Subcutaneous adipose tissue (tissue), 4 donors: ENCODE data around the gene ATP2A3. TPM values are rescaled to one million over a fixed set of nuclear protein-coding genes. Genes with fewer than 3 reads are reported as not detected.

Experiments
- total RNA-seq, 4 donors: library from RNA; depleted of rRNA; stranded (reverse); fragments of >200 nt; gene quantifications; one replicate each; pipeline ENCODE4 v1.1.0, GENCODE V29; 2016
- TF ChIP-seq, protein P1 (sequence below): fragments of 450-650 bp; IDR thresholded peaks from one replicate; pipeline ENCODE4 v1.5.1; 2016; ENCODE audit warnings: low read depth, mild to moderate bottlenecking, control low read depth, antibody characterized with exemption, moderate library complexity

ATP2A3 gene
- total RNA-seq, 4 donors from 2014 or later: 2.3 to 7.5 (median 3.3) TPM

GRCh38 chr17:3951420-3951819, 12.8 kb downstream of the ATP2A3 start:
- TF ChIP-seq, protein P1, sequence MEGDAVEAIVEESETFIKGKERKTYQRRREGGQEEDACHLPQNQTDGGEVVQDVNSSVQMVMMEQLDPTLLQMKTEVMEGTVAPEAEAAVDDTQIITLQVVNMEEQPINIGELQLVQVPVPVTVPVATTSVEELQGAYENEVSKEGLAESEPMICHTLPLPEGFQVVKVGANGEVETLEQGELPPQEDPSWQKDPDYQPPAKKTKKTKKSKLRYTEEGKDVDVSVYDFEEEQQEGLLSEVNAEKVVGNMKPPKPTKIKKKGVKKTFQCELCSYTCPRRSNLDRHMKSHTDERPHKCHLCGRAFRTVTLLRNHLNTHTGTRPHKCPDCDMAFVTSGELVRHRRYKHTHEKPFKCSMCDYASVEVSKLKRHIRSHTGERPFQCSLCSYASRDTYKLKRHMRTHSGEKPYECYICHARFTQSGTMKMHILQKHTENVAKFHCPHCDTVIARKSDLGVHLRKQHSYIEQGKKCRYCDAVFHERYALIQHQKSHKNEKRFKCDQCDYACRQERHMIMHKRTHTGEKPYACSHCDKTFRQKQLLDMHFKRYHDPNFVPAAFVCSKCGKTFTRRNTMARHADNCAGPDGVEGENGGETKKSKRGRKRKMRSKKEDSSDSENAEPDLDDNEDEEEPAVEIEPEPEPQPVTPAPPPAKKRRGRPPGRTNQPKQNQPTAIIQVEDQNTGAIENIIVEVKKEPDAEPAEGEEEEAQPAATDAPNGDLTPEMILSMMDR: no peak

GRCh38 chr17:3951003-3951402, 13.2 kb downstream of the ATP2A3 start:
- TF ChIP-seq, protein P1: no peak

DNA sequence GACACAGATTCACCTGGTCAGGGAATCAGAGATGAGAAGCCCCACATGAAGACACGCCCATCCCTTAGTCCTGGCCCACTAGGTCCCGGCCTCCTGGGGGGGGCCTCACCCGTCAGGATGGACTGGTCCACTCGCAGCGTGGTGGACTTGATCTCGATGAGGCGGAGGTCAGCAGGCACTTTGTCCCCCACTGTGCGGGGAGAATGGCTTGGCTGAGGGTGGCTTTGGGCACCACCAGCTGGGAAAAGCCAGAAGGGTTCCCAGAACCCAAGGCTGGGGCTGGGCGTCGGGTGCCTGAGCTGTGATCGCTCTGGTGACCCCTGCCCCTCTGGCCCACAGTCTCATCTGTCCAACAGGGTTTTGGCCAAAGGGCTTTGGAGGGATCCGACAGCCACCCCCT, 13.7 kb downstream of the ATP2A3 start:
- TF ChIP-seq, protein P1: no peak

DNA sequence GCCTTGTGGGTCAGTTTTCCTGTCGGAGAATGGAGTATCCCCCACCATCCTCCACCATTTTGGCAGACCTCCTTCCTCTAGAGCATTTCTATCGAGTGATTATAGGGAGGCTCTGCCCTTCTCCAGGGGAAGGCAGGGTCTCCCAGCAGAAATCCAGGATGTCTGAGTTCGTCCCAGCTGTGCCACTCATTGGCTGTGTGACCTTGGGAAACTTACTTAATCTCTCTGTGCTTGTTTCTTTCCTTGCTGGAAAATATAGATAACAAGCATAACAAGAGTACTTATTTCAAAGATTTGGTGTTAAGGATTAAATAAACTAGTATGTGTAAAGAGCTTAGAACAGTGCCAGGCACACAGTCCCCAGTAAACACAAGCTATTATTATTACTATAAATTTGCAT, 14.8 kb downstream of the ATP2A3 start:
- TF ChIP-seq, protein P1: no peak

GRCh38 chr17:3947318-3947810, 16.9 kb downstream of the ATP2A3 start:
- TF ChIP-seq, protein P1: no peak

- TF ChIP-seq, protein P1: no peak
These were observed 17.5 kb downstream of the ATP2A3 start for GRCh38 chr17:3946711-3947235.

DNA sequence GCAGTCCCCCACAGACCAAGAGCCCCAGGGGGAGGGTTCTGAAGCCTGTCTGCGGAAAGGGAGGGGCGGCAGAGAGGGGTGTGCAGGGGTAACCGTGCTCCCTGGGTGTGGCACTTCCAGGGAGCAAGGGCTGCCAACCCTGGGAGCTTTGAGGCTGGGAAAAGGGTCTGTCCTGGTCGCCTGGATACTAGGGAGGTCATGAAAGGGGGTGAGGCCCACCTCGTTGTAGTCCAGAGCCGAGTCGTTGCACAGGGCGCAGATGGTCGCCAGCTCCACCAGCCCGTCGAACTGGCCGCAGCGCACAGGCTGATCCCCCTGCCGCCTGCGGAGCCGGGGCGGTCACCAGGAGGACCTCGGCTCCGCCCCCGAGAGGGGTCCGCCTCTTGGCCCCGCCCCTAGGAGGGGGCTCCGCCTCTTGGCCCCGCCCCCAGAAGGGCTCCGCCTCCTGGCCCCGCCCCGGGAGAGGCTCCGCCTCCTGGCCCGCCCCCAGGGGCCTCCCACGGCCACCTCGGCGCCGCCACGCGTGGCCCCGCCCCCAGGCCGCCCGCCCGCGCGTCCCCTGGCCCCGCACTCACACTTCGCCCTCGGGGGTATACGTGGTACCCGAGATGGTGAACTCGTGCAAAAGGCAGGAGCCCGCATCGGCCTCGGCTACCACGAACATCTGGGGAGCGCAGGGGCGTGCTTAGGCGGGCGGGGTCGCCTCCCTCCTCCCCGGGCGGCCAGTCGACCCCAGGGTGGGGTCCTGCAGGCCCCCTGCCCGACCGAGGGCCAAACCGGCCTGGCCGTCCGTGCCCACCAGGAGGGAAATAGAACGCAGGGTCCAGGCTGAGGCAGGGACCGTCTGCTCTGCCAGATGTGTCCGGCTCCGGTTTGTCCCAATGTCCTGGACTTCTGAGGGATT, 19.5 kb downstream of the ATP2A3 start:
- TF ChIP-seq, protein P1: no peak
